Osteoblast (primary cell): ENCODE data around the gene IDE. TPM values are rescaled to one million over a fixed set of nuclear protein-coding genes. Genes with fewer than 3 reads are reported as not detected.
A peak's percentile ranks its signal among the peaks of the same experiment; 100 is the strongest.
"Not testable (repeated sequence)": the region's sequence is repeated elsewhere in the genome, so short reads cannot be mapped to it uniquely, and the experiment has no call there.

ENCODE experiments used
- DNase-seq: peaks from one replicate; pipeline ENCODE4 v3.0.0; 2011; ENCODE audit warnings: low spot score, mixed read lengths; ENCODE audit not compliant: insufficient read length; ENCODE audit errors: missing footprints
- H2AFZ ChIP-seq: 2 replicates; pipeline ENCODE4 v1.6.0; 2011; ENCODE audit warnings: mild to moderate bottlenecking, low read length
- H3K27ac ChIP-seq: 2 replicates; pipeline ENCODE4 v1.5.1; 2011; ENCODE audit warnings: mild to moderate bottlenecking, low read depth, low read length, moderate library complexity
- H3K27me3 ChIP-seq: 2 replicates; pipeline ENCODE4 v1.6.0; 2012; ENCODE audit warnings: mild to moderate bottlenecking, control low read depth, inconsistent platforms, low read length, moderate library complexity; ENCODE audit not compliant: insufficient read depth
- H3K36me3 ChIP-seq: 2 replicates; pipeline ENCODE4 v1.5.1; 2011; ENCODE audit warnings: mild to moderate bottlenecking, low read length, control low read depth, moderate library complexity; ENCODE audit not compliant: insufficient read depth
- H3K4me1 ChIP-seq: 2 replicates; pipeline ENCODE4 v1.5.1; 2011; ENCODE audit warnings: mild to moderate bottlenecking, low read length, control low read depth, moderate library complexity; ENCODE audit not compliant: insufficient read depth
- H3K4me2 ChIP-seq: 2 replicates; pipeline ENCODE4 v1.6.0; 2011; ENCODE audit warnings: mild to moderate bottlenecking, low read length; ENCODE audit not compliant: insufficient read depth
- H3K4me3 ChIP-seq: fragments of 200-600 bp; sonication (generic); 3 replicates; pipeline ENCODE4 v1.5.1; 2012; ENCODE audit warnings: mild to moderate bottlenecking, low read length, inconsistent platforms; ENCODE audit not compliant: insufficient read depth
- H3K79me2 ChIP-seq: 2 replicates; pipeline ENCODE4 v1.6.0; 2012; ENCODE audit warnings: mild to moderate bottlenecking, low read length, control low read depth, inconsistent platforms; ENCODE audit not compliant: insufficient read depth
- H3K9me3 ChIP-seq: 2 replicates; pipeline ENCODE4 v1.5.1; 2011; ENCODE audit warnings: low read depth, low read length, control low read depth
- H4K20me1 ChIP-seq: 2 replicates; pipeline ENCODE4 v1.6.0; 2012; ENCODE audit warnings: mild to moderate bottlenecking, low read length, control low read depth; ENCODE audit not compliant: insufficient read depth
- CTCF ChIP-seq: IDR thresholded peaks from 2 replicates; pipeline ENCODE4 v1.5.1; 2011; ENCODE audit warnings: mild to moderate bottlenecking, low read depth, low read length, moderate library complexity; ENCODE audit errors: extremely low read depth
- total RNA-seq: library from RNA; depleted of rRNA; stranded (reverse); fragments of >200 nt; gene quantifications from 2 replicates; pipeline ENCODE4 v1.2.3, GENCODE V29; 2012

Gene IDE
- total RNA-seq, 1 donor = 36.9 TPM

- Histone ChIP-seq H3K27me3 (no peaks in the 10 kb centered on the region), H3K27ac (no peak overlapping the region), H3K9me3 (no peaks in the 10 kb centered on the region), H3K4me3 (no peak overlapping the region), H3K36me3 (no peaks in the 10 kb centered on the region), H3K79me2 (no peaks in the 10 kb centered on the region), H2AFZ (no peak overlapping the region), H4K20me1 (no peaks in the 10 kb centered on the region), H3K4me1 (no peaks in the 10 kb centered on the region), H3K4me2 (no peak overlapping the region)
- DNase-seq = no peak
- no peak for TF ChIP-seq CTCF
Measured at GRCh38 chr10:92408017-92408361, 165.9 kb downstream of the IDE start.

- H3K36me3 ChIP-seq = no peaks in the 10 kb centered on the region
- H2AFZ ChIP-seq = no peak overlapping the region
- H3K79me2 ChIP-seq = no peaks in the 10 kb centered on the region
- H3K4me1 ChIP-seq = no peaks in the 10 kb centered on the region
- H4K20me1 ChIP-seq = no peaks in the 10 kb centered on the region
- no peaks in the 10 kb centered on the region for H3K27me3 ChIP-seq
- DNase-seq = no peak
- H3K27ac ChIP-seq = no peak overlapping the region
- no peak for TF ChIP-seq CTCF
- H3K4me3 ChIP-seq = no peak overlapping the region
- H3K4me2 ChIP-seq = no peak overlapping the region
- H3K9me3 ChIP-seq = no peaks in the 10 kb centered on the region
Measured at GRCh38 chr10:92407305-92408016, 166.4 kb downstream of the IDE start.

GRCh38 chr10:92405419-92405924, 168.4 kb downstream of the IDE start:
- no peaks in the 10 kb centered on the region for H3K79me2 ChIP-seq
- H2AFZ ChIP-seq = peak overlapping the region; percentile 69
- H4K20me1 ChIP-seq = no peaks in the 10 kb centered on the region
- no peak overlapping the region for H3K27ac ChIP-seq
- H3K27me3 ChIP-seq = no peaks in the 10 kb centered on the region
- no peaks in the 10 kb centered on the region for H3K9me3 ChIP-seq
- H3K36me3 ChIP-seq = no peaks in the 10 kb centered on the region
- H3K4me3 ChIP-seq = no peak overlapping the region
- TF ChIP-seq CTCF = no peak
- no peaks in the 10 kb centered on the region for H3K4me1 ChIP-seq
- peak; percentile 43 for DNase-seq
- peak overlapping the region; percentile 23 for H3K4me2 ChIP-seq

- no peak overlapping the region for H3K27ac ChIP-seq
- H3K4me1 ChIP-seq = no peaks in the 10 kb centered on the region
- peak overlapping the region; percentile 23 for H3K4me2 ChIP-seq
- no peaks in the 10 kb centered on the region for H3K27me3 ChIP-seq
- H3K36me3 ChIP-seq = no peaks in the 10 kb centered on the region
- peak overlapping the region; percentile 69 for H2AFZ ChIP-seq
- H3K4me3 ChIP-seq = no peak overlapping the region
- no peaks in the 10 kb centered on the region for H3K79me2 ChIP-seq
- no peak for DNase-seq
- TF ChIP-seq CTCF = no peak
- no peaks in the 10 kb centered on the region for H3K9me3 ChIP-seq
- no peaks in the 10 kb centered on the region for H4K20me1 ChIP-seq
Measured at GRCh38 chr10:92404612-92405418, 169.1 kb downstream of the IDE start.

- not testable (repeated sequence) for H3K36me3 ChIP-seq, H3K79me2 ChIP-seq, H4K20me1 ChIP-seq
Measured at GRCh38 chr10:92402234-92402633, 171.7 kb downstream of the IDE start.

More at GRCh38 chr10:92402234-92402633, 171.7 kb downstream of the IDE start:
- H3K4me1 ChIP-seq, H3K27ac ChIP-seq, H2AFZ ChIP-seq, H3K4me3 ChIP-seq, H3K27me3 ChIP-seq, DNase-seq, H3K9me3 ChIP-seq, H3K4me2 ChIP-seq: not testable (repeated sequence)
